Tibial artery (tissue), 4 donors: Measurements from ENCODE around the gene FUT4.

Experiments
- DNase-seq, 2 donors: peaks; one replicate each; pipeline ENCODE4 v3.0.0-alpha.2; 2019
- H3K27ac ChIP-seq, 2 donors: fragments of 200-600 bp; sonication (generic) in 1 of 2; 1 replicate in 1 of 2; 2 replicates in 1 of 2; pipeline ENCODE4 v1.5.1; 2018 to 2019; ENCODE audit warnings: mild to moderate bottlenecking in 1 of 2
- H3K27me3 ChIP-seq, 2 donors: fragments of 200-600 bp; sonication (generic) in 1 of 2; one replicate each; pipeline versions ENCODE4 v1.5.1 to v1.6.0; 2016 to 2019
- H3K36me3 ChIP-seq, 3 donors: fragments of 200-600 bp; sonication (generic) in 2 of 3; one replicate each; pipeline ENCODE4 v1.5.1; 2016 to 2019; ENCODE audit warnings: mild to moderate bottlenecking in 2 of 3
- H3K4me1 ChIP-seq, 4 donors: fragments of 200-600 bp; sonication (generic) in 2 of 4; 1 replicate in 3 of 4; 2 replicates in 1 of 4; pipeline ENCODE4 v1.5.1; 2016 to 2019
- H3K4me3 ChIP-seq, 2 donors: fragments of 200-600 bp; sonication (generic) in 1 of 2; 1 replicate in 1 of 2; 2 replicates in 1 of 2; pipeline ENCODE4 v1.5.1; 2018 to 2019; ENCODE audit warnings: mild to moderate bottlenecking in 2 of 2
- H3K9me3 ChIP-seq, 3 donors: fragments of 200-600 bp; sonication (generic) in 1 of 3; one replicate each; pipeline ENCODE4 v1.5.1; 2016 to 2019
- CTCF ChIP-seq, 2 experiments: fragments of 200-600 bp in 1 of 2; fragments of 450-650 bp in 1 of 2; IDR thresholded peaks; one replicate each; pipeline ENCODE4 v1.5.1; 2017 to 2019; ENCODE audit warnings: antibody characterized with exemption in 2 of 2, mild to moderate bottlenecking in 1 of 2, moderate library complexity in 1 of 2
- intact Hi-C: fragments of 100-400 bp; cut with DNase I; formaldehyde crosslinking; loops from one replicate; pipeline ENCODE4 v1.15.0; 2023; ENCODE audit warnings: low total_unique reads

Gene FUT4

GRCh38 chr11:94533696-94534630 is 9.8 kb upstream of the FUT4 start:
- peak in 1 of 2 donors; percentile 62 for DNase-seq
- no peak for TF ChIP-seq CTCF (IDR thresholded peaks at IDR 0.05)
- Histone ChIP-seq H3K36me3 (no peaks in the 10 kb centered on the region), H3K27ac (peak overlapping the region; percentile 36 to 61), H3K9me3 (no peaks in the 10 kb centered on the region), H3K4me3 (no peak overlapping the region), H3K27me3 (no peaks in the 10 kb centered on the region), H3K4me1 (peaks cover 0 to 15% (median 4%) of the 10 kb centered on the region in 4 donors)
- intact Hi-C loops, result no loop called here

DNA sequence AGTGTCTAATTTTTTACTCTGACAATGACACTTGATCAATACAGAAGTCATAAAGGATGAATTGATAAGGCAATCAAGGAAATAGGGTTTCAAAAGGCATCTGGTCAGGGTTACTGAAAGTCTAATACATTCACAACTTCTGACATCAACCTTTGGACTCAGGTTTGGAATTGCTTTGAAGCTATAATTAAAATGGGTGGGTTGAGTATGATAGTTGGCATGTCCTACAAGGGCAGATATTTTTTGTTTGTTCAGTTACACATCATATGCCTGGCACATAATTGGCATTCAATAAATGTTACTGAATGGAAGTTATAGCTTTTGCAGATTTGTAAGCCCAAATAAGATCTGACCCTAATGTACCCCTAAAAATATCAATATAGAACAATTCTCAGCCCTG is 7.3 kb upstream of the FUT4 start:
- H3K9me3 ChIP-seq, result no peaks in the 10 kb centered on the region
- peaks cover 0 to 15% (median 4%) of the 10 kb centered on the region in 4 donors for H3K4me1 ChIP-seq
- H3K27me3 ChIP-seq, result no peaks in the 10 kb centered on the region
- intact Hi-C loops, result no loop called here
- H3K4me3 ChIP-seq, result no peak overlapping the region
- DNase-seq, result no peak
- H3K27ac ChIP-seq, result peak overlapping the region in 1 of 2 donors; percentile 29
- H3K36me3 ChIP-seq, result no peaks in the 10 kb centered on the region
- TF ChIP-seq CTCF (IDR thresholded peaks at IDR 0.05), result no peak

GRCh38 chr11:94537031-94537600 is 6.6 kb upstream of the FUT4 start:
- H3K27ac ChIP-seq, result peak overlapping the region; percentile 29 to 32
- no peak for TF ChIP-seq CTCF (IDR thresholded peaks at IDR 0.05)
- H3K4me1 ChIP-seq, result peaks cover 0 to 15% (median 4%) of the 10 kb centered on the region in 4 donors
- no peaks in the 10 kb centered on the region for H3K36me3 ChIP-seq
- intact Hi-C loops, result no loop called here
- H3K9me3 ChIP-seq, result no peaks in the 10 kb centered on the region
- no peak overlapping the region for H3K4me3 ChIP-seq
- H3K27me3 ChIP-seq, result no peaks in the 10 kb centered on the region
- no peak for DNase-seq

GRCh38 chr11:94539420-94539819 is 4.3 kb upstream of the FUT4 start:
- Histone ChIP-seq H3K4me1 (peaks cover 0 to 28% (median 8%) of the 10 kb centered on the region in 4 donors), H3K9me3 (no peaks in the 10 kb centered on the region), H3K4me3 (no peak overlapping the region), H3K27me3 (no peaks in the 10 kb centered on the region), H3K36me3 (no peaks in the 10 kb centered on the region), H3K27ac (no peak overlapping the region)
- DNase-seq, result no peak
- intact Hi-C loops, result no loop called here
- no peak for TF ChIP-seq CTCF (IDR thresholded peaks at IDR 0.05)

DNA sequence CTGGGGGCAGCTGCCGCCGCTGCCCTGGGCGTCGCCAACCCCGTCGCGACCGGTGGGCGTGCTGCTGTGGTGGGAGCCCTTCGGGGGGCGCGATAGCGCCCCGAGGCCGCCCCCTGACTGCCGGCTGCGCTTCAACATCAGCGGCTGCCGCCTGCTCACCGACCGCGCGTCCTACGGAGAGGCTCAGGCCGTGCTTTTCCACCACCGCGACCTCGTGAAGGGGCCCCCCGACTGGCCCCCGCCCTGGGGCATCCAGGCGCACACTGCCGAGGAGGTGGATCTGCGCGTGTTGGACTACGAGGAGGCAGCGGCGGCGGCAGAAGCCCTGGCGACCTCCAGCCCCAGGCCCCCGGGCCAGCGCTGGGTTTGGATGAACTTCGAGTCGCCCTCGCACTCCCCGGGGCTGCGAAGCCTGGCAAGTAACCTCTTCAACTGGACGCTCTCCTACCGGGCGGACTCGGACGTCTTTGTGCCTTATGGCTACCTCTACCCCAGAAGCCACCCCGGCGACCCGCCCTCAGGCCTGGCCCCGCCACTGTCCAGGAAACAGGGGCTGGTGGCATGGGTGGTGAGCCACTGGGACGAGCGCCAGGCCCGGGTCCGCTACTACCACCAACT is 1.0 kb downstream of the FUT4 start:
- Histone ChIP-seq H3K9me3 (no peaks in the 10 kb centered on the region), H3K27ac (peak overlapping the region; percentile 98), H3K4me1 (peaks cover 0 to 63% (median 31%) of the 10 kb centered on the region in 4 donors), H3K27me3 (no peaks in the 10 kb centered on the region), H3K4me3 (peak overlapping the region; percentile 77 to 78), H3K36me3 (no peaks in the 10 kb centered on the region)
- TF ChIP-seq CTCF (IDR thresholded peaks at IDR 0.05), result no peak
- intact Hi-C loops, result no loop called here
- DNase-seq, result peak; percentile 31 to 74
